Transverse colon (tissue), 4 donors: ENCODE measurements around the gene MSL2.

Experiments used
- CTCF ChIP-seq, 5 experiments: fragments of 200-600 bp in 3 of 5; fragments of 450-650 bp in 2 of 5; sonication (generic) in 3 of 5; IDR thresholded peaks; 1 replicate in 2 of 5; 2 replicates in 3 of 5; pipeline ENCODE4 v1.5.1; 2016 to 2017; ENCODE audit warnings: antibody characterized with exemption in 5 of 5, inconsistent platforms in 3 of 5, mild to moderate bottlenecking in 2 of 5, moderate library complexity in 1 of 5
- EP300 ChIP-seq: sonication (generic); formaldehyde crosslinking; IDR thresholded peaks from one replicate; pipeline ENCODE4 v1.6.1; 2017; ENCODE audit warnings: antibody characterized with exemption, low read depth
- POLR2A ChIP-seq: fragments of 450-650 bp; IDR thresholded peaks from one replicate; pipeline ENCODE4 v1.6.1; 2016; ENCODE audit warnings: antibody characterized with exemption, mild to moderate bottlenecking, moderate library complexity
- POLR2AphosphoS5 ChIP-seq, 3 donors: sonication (generic); formaldehyde crosslinking; IDR thresholded peaks; one replicate each; pipeline ENCODE4 v1.6.1; 2016; ENCODE audit warnings: antibody characterized with exemption in 3 of 3

GRCh38 chr3:136237961-136238649 is 42.0 kb upstream of the MSL2 start:
- TF ChIP-seq CTCF (IDR thresholded peaks at IDR 0.05) (no peak), EP300 (no peak), POLR2A (no peak), POLR2AphosphoS5 (IDR thresholded peaks at IDR 0.05) (no peak)
